Ramos (cell line): ENCODE data around the gene HK3.
"Not testable (repeated sequence)": the region's sequence is repeated elsewhere in the genome, so short reads cannot be mapped to it uniquely, and the experiment has no call there.

ENCODE experiments used
- in situ Hi-C: fragments of 300-500 bp; cut with MboI; formaldehyde crosslinking; loops from one replicate; pipeline ENCODE4 v1.14.3; 2022; ENCODE audit warnings: low sequenced_read_pairs; ENCODE audit not compliant: unreplicated experiment

The HK3 gene

DNA sequence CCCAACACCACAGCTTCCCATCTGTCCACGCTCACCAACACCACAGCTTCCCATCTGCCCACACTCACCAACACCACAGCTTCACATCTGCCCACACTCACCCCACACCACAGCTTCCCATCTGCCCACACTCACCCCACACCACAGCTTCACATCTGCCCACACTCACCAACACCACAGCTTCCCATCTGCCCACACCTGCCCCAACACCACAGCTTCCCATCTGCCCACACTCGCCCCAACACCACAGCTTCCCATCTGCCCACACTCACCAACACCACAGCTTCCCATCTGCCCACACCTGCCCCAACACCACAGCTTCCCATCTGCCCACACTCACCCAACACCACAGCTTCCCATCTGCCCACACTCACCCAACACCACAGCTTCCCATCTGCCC is 26.6 kb downstream of the HK3 start:
- in situ Hi-C loops = not testable (repeated sequence)

DNA sequence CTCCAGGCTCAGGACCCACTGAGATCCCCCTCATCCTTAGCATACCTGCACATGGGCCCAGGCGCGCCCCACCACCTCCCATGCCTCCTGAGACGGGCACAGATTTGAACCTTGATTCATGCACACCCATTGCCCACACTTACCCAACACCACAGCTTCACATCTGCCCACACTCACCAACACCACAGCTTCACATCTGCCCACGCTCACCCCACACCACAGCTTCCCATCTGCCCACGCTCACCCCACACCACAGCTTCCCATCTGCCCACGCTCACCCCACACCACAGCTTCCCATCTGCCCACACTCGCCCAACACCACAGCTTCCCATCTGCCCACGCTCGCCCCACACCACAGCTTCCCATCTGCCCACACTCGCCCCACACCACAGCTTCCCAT is 28.5 kb downstream of the HK3 start:
- in situ Hi-C loops = not testable (repeated sequence)

DNA sequence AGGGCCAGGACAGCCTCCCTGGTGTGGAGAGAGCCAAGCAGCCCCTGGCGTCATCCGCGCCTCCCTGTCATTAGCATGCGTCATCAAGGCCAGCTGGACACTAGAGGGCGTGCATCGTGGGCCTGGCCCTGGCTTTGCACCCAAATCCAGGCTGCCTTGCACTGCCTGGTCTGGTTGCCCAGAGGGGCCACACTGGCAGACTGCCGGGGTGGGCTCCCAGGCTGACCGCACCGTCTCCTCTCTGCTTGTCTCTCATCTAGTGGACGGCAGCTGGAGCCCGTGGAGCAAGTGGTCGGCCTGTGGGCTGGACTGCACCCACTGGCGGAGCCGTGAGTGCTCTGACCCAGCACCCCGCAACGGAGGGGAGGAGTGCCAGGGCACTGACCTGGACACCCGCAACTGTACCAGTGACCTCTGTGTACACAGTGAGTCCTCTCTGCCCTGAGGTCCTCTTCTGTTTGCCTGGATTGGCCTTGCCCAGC is 29.0 kb downstream of the HK3 start:
- in situ Hi-C loops = no loop called here

DNA sequence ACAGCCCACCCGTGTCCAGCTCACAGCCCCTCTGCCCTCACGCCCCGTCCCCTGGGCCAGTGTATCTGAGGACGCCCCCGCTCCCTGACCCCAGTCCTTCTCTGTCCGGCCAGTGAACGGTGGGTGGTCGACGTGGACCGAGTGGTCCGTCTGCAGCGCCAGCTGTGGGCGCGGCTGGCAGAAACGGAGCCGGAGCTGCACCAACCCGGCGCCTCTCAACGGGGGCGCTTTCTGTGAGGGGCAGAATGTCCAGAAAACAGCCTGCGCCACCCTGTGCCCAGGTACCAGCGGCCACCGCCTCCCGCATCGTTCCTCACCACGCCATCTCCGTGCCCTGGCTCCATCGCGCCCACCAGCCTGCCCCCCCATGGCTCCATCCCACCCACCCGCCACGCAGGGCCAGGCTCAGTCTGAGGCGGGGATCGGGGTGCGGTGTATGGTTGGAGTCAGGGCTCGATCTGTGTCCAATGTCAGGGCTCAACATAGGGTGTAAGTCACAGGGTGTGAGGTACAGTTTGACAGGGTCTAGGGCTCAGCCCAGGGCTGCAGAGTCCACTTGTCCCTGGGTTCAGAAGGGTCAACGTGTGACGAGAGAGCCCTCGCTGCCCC is 29.5 kb downstream of the HK3 start:
- in situ Hi-C loops = no loop called here

DNA sequence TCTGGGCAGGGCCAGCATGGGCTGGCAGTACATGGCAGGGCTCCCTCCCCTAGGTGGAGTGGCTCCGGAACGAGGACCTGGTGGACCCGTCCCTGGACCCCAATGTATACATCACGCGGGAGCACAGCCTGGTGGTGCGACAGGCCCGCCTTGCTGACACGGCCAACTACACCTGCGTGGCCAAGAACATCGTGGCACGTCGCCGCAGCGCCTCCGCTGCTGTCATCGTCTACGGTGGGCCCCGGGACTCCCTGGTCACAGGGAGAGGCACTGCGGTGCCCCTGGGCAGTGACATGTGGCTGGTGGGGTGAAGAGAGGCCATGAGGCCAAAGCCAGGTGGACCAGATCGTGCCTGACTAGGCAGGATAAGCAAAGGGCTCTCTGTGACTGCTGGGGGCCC is 30.4 kb downstream of the HK3 start:
- in situ Hi-C loops = no loop called here

DNA sequence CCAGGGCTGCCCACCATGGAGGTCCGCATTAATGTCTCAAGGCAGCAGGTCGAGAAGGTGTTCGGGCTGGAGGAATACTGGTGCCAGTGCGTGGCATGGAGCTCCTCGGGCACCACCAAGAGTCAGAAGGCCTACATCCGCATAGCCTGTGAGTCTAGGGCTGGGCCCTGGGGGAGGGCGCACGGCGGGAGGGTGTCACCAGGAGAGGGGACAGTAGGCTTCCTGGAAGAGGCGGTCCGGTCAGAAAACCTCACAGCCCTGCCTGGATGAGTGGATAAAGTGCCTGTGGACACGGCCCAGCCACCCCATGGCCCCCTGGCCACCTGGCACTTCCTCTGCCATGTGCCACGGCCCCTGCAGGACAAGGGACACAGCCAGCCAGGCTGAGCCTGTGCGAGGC is 31.0 kb downstream of the HK3 start:
- in situ Hi-C loops = no loop called here

DNA sequence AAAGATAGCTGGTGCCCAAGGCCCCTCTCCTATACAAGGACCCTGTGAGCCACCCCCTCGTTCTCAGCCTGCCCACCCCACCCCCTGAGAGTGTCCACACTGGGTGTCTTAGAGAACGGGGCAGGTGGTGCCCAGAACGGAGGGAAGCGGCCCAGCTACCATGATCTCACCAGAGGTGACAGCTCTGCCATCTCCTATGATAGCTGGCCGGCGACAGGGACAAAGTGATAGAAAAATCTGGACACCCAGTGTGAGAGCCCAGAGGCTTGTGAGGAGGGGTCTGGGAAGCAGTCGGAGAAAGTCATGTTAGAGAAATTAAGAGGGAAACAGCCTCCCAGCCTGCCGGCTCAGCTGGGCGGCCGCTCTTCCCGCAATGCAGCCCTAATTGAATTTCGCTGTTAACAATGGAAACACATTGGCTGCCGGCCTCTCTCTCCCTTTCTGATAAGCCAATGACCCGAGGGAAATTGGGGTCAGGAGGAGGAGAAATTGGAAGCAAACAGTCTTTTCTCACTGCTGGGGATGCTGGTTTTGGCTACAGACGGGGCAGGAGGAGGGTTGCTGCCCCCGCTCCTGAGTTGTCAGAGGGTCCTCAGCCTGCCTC is 32.3 kb downstream of the HK3 start:
- in situ Hi-C loops = no loop called here

DNA sequence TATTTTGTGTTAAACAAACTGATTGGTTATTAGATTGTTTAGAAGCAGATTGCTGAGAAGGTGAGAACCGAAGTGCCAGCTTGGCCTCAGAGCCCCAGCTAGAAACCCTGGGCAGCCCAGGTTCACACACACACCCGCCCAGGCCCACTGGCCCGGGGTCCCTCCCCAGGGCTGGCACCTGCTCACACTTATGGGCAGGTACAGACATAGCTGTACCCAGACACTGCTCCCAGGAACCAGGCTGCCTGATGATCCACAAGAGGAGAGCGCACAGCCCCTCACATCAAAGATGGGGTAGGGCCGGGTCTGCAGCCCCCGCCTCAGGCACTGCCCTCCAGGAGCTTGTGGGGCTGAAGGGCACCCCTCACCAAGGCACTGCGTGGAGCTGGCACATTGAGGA is 33.2 kb downstream of the HK3 start:
- in situ Hi-C loops = no loop called here

DNA sequence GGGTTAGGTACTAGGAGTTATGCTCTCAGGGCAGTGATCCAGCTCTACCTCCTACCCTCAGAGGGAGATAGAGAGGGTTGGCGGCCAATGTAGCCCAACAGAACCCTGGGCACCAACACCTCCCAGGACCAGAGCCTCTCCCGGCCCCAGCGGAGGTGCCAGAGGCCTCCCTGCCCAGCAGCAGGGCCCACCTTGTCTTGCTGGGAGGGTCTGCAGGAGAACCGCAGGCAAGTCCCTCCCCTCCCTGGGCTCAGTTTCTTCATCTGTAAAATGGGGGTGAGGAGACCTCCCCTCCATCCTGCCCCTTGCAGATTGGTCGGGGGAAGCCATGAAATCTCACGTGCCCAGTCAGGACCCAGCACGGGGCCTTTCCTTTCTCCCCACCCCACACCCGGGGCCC is 34.4 kb downstream of the HK3 start:
- in situ Hi-C loops = no loop called here

DNA sequence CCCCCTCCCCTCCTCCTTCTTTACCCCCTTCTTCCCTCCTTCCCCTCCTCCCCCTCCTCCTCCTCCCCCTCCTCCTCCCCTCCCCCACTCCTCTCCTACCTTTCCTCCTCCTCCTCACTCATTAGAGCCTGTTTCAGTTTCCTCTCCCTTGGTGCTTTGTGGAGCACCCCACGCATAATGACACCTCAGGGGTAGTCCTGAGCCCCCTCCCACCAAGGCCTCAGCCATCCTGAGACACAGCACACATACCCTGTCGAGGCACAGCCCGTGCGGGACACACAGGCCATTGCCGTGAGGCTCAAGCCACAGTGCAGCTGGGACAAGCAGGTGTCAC is 35.4 kb downstream of the HK3 start:
- in situ Hi-C loops = no loop called here

DNA sequence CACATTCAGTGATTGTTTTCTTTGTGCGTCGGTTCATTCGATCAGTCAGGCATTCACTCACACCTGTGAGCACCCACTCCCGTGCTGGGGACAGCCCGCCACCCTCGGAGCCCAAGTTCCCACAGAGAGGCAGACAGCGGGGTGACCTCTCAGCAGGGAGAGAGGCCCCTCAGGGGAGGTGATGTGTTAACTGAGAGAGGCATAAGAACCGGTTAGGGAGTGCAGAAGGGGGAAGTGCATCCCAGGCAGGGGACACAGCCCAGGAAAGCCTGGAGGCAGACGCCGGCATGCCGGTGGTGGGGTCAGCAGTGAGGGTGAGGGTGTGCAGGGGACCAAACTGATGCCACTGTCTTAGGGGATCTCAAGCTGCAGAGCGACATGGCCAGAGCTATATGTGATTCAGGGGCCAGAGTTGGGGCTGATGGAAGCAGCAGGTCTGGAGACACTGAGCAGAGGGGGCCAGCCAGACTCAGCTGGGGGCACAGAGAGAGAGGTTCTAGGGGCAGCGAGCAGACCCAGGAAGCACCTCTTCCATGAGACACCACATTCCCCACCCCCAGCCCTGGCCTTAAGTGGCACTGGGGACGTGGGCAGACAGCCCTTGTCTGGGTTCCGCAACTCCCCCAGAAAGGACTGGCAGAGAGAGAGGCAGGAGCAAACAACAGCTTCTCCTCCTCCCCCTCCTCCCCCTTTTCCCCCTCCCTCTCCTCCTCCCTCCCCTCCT is 35.9 kb downstream of the HK3 start:
- in situ Hi-C loops = no loop called here

DNA sequence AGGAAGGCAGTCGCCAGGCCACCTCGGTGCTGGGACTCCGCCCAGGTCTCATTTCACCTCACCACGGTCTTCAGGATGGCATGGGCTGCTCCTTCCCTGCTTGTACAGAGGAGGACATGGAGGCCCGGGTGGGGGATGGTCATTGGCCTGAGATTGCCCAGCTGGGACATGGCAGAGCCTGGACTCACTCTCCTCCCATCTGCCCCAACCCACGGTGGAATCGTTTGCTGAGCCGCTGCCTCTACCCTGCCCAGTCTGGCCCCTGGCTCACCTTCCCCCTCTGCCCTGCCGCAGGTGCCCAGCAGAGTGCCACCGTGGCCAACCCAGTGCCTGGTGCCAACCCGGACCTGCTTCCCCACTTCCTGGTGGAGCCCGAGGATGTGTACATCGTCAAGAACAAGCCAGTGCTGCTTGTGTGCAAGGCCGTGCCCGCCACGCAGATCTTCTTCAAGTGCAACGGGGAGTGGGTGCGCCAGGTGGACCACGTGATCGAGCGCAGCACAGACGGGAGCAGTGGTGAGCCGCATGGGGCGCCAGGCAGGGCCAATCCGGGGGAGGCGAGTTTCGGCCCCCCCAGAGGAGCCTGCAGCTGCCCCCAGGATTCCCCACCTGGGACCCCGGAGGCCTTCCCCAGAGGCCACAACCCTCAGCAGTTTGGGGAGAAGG is 36.7 kb downstream of the HK3 start:
- in situ Hi-C loops = no loop called here

DNA sequence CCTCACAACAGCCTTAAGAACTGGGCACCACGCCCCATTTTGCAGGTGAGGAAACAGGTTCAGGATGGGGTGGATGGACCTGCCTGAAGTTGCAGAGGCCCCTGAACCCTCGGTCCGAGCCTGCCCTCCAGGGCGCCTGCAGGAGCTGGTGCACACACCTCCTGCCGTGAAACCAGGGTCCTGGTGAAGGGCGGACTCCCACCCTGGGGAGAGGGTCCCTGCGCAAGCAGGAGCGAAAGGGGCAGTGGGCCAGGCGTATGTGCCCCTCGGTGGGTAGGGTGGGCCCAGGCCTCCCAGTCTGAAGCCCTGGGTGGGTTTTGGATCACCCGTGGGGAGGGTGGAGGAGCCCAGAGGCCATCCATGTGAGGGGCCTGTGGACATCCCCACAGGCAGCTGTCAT is 37.9 kb downstream of the HK3 start:
- in situ Hi-C loops = no loop called here

DNA sequence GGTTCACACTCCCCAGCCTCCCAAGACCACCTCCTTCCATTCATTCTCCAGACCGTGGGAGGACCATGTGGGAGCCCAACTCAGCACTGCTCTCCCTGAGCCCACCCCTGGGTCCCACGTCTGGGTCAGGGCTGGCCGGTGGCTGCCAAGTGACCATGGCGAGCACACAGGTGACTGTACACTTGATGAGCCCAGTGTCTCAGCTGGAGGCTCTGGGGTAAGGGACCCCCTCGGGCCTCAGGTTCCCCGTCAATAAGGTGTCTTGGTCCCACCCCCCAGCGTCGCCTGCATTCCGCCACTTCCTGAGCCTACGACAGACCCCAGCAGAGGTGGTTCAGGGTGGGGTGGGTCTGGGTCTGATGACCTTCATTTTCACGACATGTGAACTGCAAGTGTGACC is 38.8 kb downstream of the HK3 start:
- in situ Hi-C loops = no loop called here

DNA sequence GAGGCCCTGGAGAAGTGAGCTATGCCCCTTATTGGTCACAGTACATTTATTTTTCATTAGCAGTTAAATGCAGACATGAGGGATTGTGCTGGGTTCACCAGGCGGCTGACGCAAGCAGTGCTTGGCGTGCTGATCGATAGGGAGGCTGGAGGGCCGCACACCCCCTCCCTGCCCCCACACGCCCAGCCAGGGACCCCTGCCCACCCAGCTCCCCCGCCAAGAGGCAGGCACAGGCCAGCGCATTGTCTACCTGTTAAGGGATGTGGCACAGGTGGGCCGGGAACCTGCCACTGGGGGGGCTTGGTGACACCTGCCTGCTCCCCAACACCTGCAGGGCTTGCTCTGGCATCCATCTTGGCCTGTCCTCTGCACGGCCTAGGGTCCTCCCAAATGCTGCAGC is 39.2 kb downstream of the HK3 start:
- in situ Hi-C loops = no loop called here

DNA sequence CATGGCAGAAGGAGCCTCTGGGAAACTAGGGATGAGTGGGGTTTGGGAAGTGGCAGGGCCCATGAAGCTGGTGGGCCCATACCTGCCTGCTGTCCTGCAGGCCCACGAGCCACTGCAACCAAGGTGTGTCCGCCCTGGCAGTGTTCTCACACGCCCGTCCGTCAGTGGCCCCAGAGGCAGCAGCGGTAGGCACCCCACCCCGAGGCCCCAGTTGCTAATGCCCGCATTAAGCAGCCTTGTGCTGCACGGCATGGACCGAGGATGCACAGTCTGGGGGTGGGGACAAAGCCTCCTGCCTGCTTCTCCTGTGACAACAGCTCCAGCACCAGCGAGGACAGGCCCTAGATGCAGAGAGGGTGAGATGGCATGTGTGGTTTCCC is 41.3 kb downstream of the HK3 start:
- in situ Hi-C loops = no loop called here

DNA sequence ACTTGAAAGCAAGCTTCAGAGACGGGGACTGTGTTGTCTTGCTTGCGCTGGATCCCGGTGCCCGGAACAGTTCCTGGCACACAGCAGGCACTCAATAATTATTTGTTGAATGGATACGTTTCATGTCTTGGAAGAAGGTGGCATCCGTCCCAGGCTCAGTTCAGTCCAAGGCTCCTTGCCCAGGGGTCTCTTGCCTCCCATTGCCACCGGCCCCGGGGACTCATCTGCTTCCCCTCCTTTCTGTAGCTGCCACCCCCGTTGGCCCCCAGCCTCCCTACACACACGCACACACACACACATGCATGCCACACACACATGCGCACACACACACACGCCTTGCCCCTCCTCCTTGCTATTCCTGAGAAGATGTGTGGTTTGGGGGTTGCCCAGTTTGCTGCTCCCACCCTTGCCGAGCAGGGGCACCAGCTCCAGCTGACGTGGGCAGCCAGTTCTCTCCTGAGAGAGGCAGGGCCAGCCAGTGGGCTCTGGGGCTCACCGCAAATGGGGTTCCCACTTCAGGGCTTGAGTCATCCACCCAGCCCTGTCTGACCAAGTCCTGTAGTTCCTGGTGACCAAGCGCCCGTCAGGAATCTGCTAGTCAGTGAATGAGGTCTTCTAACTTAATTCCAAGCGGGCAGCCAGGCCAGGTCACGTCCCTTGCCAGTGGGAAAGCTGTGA is 41.8 kb downstream of the HK3 start:
- in situ Hi-C loops = no loop called here

DNA sequence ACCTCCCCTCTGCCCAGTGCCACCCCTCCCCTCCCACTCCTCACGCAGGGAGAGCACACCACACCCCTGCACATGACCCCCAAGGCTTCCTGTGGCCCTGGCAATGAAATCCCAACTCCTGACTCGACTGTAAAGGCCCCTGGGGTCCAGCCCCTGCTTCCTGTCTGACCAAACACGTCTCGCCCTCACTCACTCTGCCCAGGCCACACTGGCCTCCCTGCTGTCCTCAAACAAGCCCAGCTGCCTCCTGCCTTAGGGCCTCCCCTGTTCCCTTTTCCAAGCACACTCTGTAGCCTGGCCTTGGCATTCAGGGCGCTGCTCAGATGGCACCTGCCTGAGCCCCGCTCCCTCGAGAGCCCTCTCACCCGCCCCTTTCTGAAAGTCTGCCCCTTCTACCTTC is 42.4 kb downstream of the HK3 start:
- in situ Hi-C loops = no loop called here

DNA sequence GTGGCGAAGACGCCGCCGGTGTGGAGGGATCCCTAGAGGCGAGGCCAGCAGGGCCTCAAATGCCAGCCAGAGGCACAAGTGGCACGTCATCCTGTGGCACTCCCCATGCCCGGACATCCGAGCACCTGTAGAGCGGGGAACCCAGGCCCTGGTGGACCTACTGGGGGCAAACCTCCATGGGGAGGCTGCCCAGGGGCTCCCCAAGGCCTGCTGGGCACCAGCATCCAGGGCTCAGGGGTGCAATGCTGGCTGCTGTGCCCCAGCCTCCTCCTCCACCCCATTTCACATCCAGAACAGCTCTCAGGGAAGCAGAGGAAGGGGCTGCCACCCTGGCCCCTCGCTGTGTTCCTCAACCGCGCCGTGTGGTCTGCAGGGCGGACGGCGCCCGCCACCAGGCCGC is 43.5 kb downstream of the HK3 start:
- in situ Hi-C loops = no loop called here

DNA sequence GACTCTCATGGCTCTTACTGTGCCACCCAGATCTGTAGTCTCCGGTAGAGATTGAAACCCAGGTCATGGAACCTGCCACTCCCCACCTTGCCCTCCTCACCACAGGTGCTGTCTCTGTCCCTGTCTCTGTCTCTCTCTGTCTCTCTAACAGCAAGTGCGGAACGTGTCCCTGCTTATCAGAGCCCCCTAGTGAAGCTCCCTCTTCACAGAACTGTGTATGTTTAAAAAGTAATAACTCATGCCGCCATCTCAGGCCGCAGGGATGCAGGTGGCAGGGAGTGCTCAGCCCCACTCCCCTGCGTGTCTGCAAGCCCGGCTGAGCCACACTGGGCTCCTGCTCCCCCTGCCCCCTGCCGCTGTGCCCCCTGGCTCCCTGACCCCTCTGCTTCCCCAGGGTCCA is 45.0 kb downstream of the HK3 start:
- in situ Hi-C loops = no loop called here
